Esophagus squamous epithelium (tissue), 4 donors: ENCODE measurements around the gene PLBD2.

Source experiments
- POLR2A ChIP-seq, 4 donors: fragments of 450-650 bp; IDR thresholded peaks; one replicate each; pipeline ENCODE4 v1.6.1; 2017; ENCODE audit warnings: antibody characterized with exemption in 4 of 4, mild to moderate bottlenecking in 4 of 4, moderate library complexity in 3 of 4
- TF ChIP-seq, protein P1 (sequence below), 6 experiments: fragments of 450-650 bp in 4 of 6; fragments of 200-600 bp in 2 of 6; sonication (generic) in 2 of 6; IDR thresholded peaks; one replicate each; pipeline ENCODE4 v1.5.1; 2016 to 2019; ENCODE audit warnings: antibody characterized with exemption in 6 of 6, mild to moderate bottlenecking in 4 of 6, moderate library complexity in 4 of 6

DNA sequence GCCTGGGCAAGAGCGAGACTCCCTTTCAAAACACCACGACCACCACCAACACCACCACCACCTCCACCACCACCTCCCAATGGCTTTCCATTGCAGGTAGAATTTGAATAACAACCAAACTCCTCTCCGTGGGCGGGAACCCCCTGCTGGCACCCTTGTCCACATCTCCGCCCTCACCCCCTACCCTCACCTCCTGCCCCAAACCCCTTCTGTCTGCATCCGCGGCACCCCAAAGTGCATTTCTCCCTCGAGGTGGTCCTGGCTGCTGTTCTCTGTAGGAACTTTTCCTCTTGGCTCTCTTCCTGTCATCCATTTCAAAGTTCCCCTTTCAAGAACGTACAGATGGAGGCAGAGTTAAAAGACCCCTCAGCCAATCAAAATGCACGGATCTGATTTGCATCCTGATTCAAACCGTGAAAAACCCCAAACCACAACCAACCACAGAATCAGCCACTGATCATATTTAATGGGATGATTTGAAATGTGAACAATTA, 67.6 kb downstream of the PLBD2 start:
- TF ChIP-seq POLR2A (IDR thresholded peaks at IDR 0.05) = no peak
- TF ChIP-seq, protein P1, sequence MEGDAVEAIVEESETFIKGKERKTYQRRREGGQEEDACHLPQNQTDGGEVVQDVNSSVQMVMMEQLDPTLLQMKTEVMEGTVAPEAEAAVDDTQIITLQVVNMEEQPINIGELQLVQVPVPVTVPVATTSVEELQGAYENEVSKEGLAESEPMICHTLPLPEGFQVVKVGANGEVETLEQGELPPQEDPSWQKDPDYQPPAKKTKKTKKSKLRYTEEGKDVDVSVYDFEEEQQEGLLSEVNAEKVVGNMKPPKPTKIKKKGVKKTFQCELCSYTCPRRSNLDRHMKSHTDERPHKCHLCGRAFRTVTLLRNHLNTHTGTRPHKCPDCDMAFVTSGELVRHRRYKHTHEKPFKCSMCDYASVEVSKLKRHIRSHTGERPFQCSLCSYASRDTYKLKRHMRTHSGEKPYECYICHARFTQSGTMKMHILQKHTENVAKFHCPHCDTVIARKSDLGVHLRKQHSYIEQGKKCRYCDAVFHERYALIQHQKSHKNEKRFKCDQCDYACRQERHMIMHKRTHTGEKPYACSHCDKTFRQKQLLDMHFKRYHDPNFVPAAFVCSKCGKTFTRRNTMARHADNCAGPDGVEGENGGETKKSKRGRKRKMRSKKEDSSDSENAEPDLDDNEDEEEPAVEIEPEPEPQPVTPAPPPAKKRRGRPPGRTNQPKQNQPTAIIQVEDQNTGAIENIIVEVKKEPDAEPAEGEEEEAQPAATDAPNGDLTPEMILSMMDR (IDR thresholded peaks at IDR 0.05) = no peak
